Uterus (tissue), 2 donors: ENCODE data around the gene LMTK2.

Experiments
- CTCF ChIP-seq, 4 experiments: fragments of 200-600 bp in 2 of 4; fragments of 450-650 bp in 2 of 4; sonication (generic) in 2 of 4; IDR thresholded peaks; one replicate each; pipeline ENCODE4 v1.5.1; 2016 to 2019; ENCODE audit warnings: antibody characterized with exemption in 4 of 4, mild to moderate bottlenecking in 2 of 4, moderate library complexity in 1 of 4
- POLR2A ChIP-seq, 2 donors: fragments of 450-650 bp; IDR thresholded peaks; one replicate each; pipeline ENCODE4 v1.6.1; 2016; ENCODE audit warnings: antibody characterized with exemption in 2 of 2, mild to moderate bottlenecking in 1 of 2, moderate library complexity in 1 of 2

DNA sequence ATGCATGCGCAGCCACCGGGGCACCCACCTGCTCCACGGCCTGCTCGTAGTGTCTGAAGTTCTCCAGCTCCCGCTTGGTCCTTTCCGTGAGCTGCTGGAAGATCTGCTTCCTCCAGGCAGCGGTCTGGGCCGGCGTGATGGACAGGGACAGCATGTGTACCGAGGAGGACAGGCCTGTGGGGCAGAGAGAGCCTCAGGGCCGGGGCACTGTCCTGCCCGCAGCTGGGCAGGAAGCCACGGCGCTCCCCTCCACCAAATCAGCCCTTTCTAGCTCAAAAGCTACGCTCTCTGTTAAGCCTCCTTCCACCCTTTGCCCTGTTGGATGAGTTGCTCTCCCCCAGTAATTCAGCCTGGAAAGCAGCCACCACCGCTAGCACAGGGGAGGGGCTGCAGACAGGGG is 126.1 kb downstream of the LMTK2 start:
- TF ChIP-seq CTCF (IDR thresholded peaks at IDR 0.05) (no peak), POLR2A (IDR thresholded peaks at IDR 0.05) (no peak)
